NCI-H2196 (cell line): Measurements from ENCODE around the gene PAGE2.
A peak's percentile ranks its signal among the peaks of the same experiment; 100 is the strongest.
"Not testable (repeated sequence)": the region's sequence is repeated elsewhere in the genome, so short reads cannot be mapped to it uniquely, and the experiment has no call there.

Experiments used
- DNase-seq: peaks from one replicate; lab custom pipeline; 2025; ENCODE audit not compliant: unreplicated experiment; lab: John Stamatoyannopoulos, UW

Gene PAGE2

GRCh38 chrX:55120761-55121358, 32.0 kb downstream of the PAGE2 start:
- no peak for DNase-seq

- no peak for DNase-seq
These were observed 35.1 kb downstream of the PAGE2 start for GRCh38 chrX:55123900-55124299.

DNA sequence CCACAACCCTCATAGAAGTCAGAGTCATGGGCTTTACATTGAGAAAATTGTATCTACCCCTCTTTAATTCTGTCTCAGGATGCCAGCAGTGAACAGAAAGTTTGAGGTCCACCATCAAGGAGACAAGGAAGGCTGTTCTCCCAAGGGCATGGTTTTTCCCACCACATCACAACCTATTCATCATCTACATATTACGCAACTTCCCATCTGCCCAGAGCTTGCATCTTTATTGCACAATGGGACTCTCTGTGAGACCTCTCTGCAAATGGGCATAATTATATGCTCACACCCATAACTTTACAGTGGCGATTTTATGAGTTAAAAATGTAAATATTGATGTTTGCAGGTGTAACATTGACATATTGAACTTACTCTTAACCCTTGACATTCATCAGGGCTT, 38.9 kb downstream of the PAGE2 start:
- no peak for DNase-seq

DNA sequence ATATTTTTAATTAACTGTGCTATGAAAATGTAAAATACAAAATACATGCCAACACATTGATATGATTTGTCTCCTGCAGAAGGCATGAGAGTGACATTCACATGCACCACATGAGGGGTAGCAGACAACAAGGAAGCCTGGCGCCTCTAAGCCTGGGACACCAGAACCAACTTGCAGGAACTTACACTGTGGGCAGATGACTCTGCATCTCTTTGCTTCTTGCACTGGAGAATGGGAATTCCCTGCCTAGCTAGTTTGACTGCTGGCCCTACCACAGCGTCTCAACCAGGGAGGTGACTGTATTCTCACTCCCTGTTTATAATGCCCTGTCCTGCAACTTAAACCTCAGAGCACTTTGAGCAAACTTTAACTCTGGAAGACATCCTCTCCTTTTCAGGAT, 40.5 kb downstream of the PAGE2 start:
- DNase-seq, result no peak

DNA sequence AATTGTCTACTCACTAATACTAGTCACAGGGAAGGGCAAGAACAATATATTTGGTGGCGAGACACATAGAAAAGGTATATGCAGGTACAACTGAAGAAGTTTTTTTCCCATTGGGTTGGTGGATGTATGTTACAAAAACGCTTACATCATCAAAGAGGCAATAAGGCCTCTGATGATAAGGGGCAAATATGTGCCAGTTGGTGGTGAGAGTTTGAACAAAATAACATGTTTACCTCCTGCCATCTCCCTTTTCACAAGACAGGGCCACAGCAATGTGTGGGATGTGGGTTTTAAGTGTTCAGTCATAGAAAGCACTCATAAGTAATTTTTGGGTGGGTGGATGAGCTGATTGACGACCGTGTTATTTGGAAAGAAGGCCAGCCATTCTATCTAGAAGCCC, 41.7 kb downstream of the PAGE2 start:
- no peak for DNase-seq

- no peak for DNase-seq
These were observed 43.6 kb downstream of the PAGE2 start for GRCh38 chrX:55132416-55132815.

DNA sequence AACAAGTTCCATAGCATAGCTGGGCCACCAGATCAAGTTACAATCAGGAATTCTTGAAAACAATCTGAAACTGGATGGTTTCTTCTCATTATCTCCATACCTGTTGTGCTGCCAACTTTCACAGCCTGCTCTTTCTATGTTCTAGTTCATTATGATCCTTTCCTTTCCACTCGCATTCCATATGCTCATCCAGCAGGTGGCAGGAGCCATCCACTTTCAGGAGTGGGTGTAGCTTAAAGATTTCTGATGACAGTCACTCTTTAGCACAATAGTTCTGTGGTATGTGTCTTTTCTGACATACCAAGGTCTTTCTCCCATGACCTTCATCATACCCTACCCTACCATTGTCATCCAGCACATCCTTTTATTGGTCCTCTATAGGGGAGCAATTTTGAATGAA, 46.4 kb downstream of the PAGE2 start:
- DNase-seq, result peak; percentile 1

- not testable (repeated sequence) for DNase-seq
These were observed 52.0 kb downstream of the PAGE2 start for GRCh38 chrX:55140800-55141199.
